ENCODE measurements around the gene ADAMTS15. TPM values are rescaled to one million over a fixed set of nuclear protein-coding genes. Genes with fewer than 3 reads are reported as not detected.

ADAMTS15 gene
- total and polyA plus RNA-seq, 2 donors (not counting 3 experiments of a cell fraction or from before 2014, with no cell fraction given) = 0.08 TPM; not detected in 1

- Histone ChIP-seq H3K4me3 (replicated peaks in 1 of 3; ENCODE audit: insufficient read depth in 1 of 3, low read depth in 1 of 3, low read length in 3 of 3) (no peak overlapping the region), H3K27ac (ENCODE audit: insufficient read depth, low read depth, low read length) (no peak overlapping the region), H3K9ac (replicated peaks; ENCODE audit: extremely low read depth, insufficient read depth, low read length) (no peak overlapping the region), H3K9me1 (replicated peaks; ENCODE audit: control insufficient read depth, extremely low read depth, insufficient read depth, low read length) (no peaks in the 10 kb centered on the region), H3K27me3 (ENCODE audit: control insufficient read depth in 2 of 2, insufficient read depth in 2 of 2, low read length in 2 of 2) (no peaks in the 10 kb centered on the region), H3K79me2 (ENCODE audit: control insufficient read depth, insufficient read depth, low read length) (no peaks in the 10 kb centered on the region), H3K9me3 (replicated peaks; ENCODE audit: control insufficient read depth, insufficient read depth, low read length) (no peaks in the 10 kb centered on the region), H3K36me3 (ENCODE audit: control insufficient read depth in 2 of 2, extremely low read depth in 1 of 2, insufficient read depth in 2 of 2, low read length in 2 of 2) (no peaks in the 10 kb centered on the region), H2AFZ (ENCODE audit: low read depth, low read length) (no peak overlapping the region), H3K4me2 (ENCODE audit: insufficient read depth, low read length) (no peak overlapping the region), H4K20me1 (replicated peaks; ENCODE audit: control insufficient read depth, extremely low read depth, insufficient read depth, low read length) (no peaks in the 10 kb centered on the region), H3K4me1 (ENCODE audit: control insufficient read depth, extremely low read depth, insufficient read depth, low read length) (no peaks in the 10 kb centered on the region)
- DNase-seq (ENCODE audit: low read depth, low spot score) (no peak), FAIRE-seq (no peak)
- TF ChIP-seq, protein P1, sequence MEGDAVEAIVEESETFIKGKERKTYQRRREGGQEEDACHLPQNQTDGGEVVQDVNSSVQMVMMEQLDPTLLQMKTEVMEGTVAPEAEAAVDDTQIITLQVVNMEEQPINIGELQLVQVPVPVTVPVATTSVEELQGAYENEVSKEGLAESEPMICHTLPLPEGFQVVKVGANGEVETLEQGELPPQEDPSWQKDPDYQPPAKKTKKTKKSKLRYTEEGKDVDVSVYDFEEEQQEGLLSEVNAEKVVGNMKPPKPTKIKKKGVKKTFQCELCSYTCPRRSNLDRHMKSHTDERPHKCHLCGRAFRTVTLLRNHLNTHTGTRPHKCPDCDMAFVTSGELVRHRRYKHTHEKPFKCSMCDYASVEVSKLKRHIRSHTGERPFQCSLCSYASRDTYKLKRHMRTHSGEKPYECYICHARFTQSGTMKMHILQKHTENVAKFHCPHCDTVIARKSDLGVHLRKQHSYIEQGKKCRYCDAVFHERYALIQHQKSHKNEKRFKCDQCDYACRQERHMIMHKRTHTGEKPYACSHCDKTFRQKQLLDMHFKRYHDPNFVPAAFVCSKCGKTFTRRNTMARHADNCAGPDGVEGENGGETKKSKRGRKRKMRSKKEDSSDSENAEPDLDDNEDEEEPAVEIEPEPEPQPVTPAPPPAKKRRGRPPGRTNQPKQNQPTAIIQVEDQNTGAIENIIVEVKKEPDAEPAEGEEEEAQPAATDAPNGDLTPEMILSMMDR (IDR thresholded peaks at IDR 0.05; ENCODE audit: extremely low read depth in 1 of 2, insufficient read depth in 1 of 2, low read depth in 1 of 2, low read length in 2 of 2) = no peak
- no peak for TF ChIP-seq JUN (IDR thresholded peaks at IDR 0.05; ENCODE audit: borderline replicate concordance, insufficient read depth, insufficient read length, low read depth)
- no peak for TF ChIP-seq MYC (IDR thresholded peaks at IDR 0.05; ENCODE audit: low read depth, low read length)
- TF ChIP-seq POLR2AphosphoS5 (IDR thresholded peaks at IDR 0.05; ENCODE audit: insufficient read depth, low read depth, low read length) = no peak
- TF ChIP-seq, protein P2, sequence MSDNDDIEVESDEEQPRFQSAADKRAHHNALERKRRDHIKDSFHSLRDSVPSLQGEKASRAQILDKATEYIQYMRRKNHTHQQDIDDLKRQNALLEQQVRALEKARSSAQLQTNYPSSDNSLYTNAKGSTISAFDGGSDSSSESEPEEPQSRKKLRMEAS (IDR thresholded peaks at IDR 0.05; ENCODE audit: insufficient read depth, insufficient read length) = no peak
- TF ChIP-seq EZH2 (IDR thresholded peaks at IDR 0.05; ENCODE audit: borderline replicate concordance, low read depth, low read length, severe bottlenecking) = no peak
- no peak for TF ChIP-seq FOS (IDR thresholded peaks at IDR 0.05; ENCODE audit: borderline replicate concordance, insufficient read depth, low read length)
- no peak for TF ChIP-seq POLR2A (IDR thresholded peaks at IDR 0.05; ENCODE audit: low read depth, low read length)
- intact Hi-C loops (cut with micrococcal nuclease) = no loop called here
- ChIA-PET CTCF (interaction anchor here (0.8 to 3.0 kb wide), 4 partner anchors 15 to 446 kb away, joined by 4 to 10 read pairs (median 6); no protein-coding TSS in a partner anchor), POLR2A (no interaction called here)
- dilution Hi-C loops (cut with MboI; ENCODE audit: extremely low pct_ligation_motif_present, low sequenced_read_pairs) = no loop called here
- no TSS peak for BruUV-seq (replicated peaks)
Observed at GRCh38 chr11:130415731-130416529, 32.5 kb upstream of the ADAMTS15 start.

Measured in endothelial cell of umbilical vein (primary cell).